ENCODE data around the gene OARD1.

Gene OARD1

GRCh38 chr6:41043151-41043550, 29.0 kb downstream of the OARD1 start:
- Histone ChIP-seq H3K4me3 (IDR thresholded peaks at IDR 0.05; ENCODE audit: insufficient read depth, low read depth, low read length) (no peak overlapping the region), H3K4me2 (no peak overlapping the region), H3K36me3 (ENCODE audit: insufficient read depth) (no peaks in the 10 kb centered on the region), H3K9ac (no peak overlapping the region), H2AFZ (ENCODE audit: low read depth) (no peak overlapping the region), H4K20me1 (ENCODE audit: insufficient read depth) (no peaks in the 10 kb centered on the region), H3K79me2 (ENCODE audit: insufficient read depth, low read depth) (no peaks in the 10 kb centered on the region), H3K4me1 (ENCODE audit: low read depth, poor library complexity, severe bottlenecking) (no peaks in the 10 kb centered on the region), H3K27me3 (ENCODE audit: insufficient read depth, low read depth) (no peaks in the 10 kb centered on the region), H3K27ac (no peak overlapping the region)
- TF ChIP-seq, protein P1, sequence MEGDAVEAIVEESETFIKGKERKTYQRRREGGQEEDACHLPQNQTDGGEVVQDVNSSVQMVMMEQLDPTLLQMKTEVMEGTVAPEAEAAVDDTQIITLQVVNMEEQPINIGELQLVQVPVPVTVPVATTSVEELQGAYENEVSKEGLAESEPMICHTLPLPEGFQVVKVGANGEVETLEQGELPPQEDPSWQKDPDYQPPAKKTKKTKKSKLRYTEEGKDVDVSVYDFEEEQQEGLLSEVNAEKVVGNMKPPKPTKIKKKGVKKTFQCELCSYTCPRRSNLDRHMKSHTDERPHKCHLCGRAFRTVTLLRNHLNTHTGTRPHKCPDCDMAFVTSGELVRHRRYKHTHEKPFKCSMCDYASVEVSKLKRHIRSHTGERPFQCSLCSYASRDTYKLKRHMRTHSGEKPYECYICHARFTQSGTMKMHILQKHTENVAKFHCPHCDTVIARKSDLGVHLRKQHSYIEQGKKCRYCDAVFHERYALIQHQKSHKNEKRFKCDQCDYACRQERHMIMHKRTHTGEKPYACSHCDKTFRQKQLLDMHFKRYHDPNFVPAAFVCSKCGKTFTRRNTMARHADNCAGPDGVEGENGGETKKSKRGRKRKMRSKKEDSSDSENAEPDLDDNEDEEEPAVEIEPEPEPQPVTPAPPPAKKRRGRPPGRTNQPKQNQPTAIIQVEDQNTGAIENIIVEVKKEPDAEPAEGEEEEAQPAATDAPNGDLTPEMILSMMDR (conservative IDR thresholded peaks at IDR 0.05; ENCODE audit: low read depth, low read length): no peak

GRCh38 chr6:41042226-41043055, 29.7 kb downstream of the OARD1 start, which contains the start of gene TSPO2:
Gene TSPO2 (plus strand): TSS chr6:41042467. CDS start chr6:41042986, 519 bp downstream.
- Histone ChIP-seq H3K27ac (no peak within 1 kb of the TSS), H3K9ac (no peak within 1 kb of the TSS), H3K27me3 (ENCODE audit: insufficient read depth, low read depth) (no peaks in the 10 kb centered on the region), H3K4me2 (no peak within 1 kb of the TSS), H3K36me3 (ENCODE audit: insufficient read depth) (no peaks in the 10 kb centered on the region), H3K79me2 (ENCODE audit: insufficient read depth, low read depth) (no peaks in the 10 kb centered on the region), H3K4me3 (IDR thresholded peaks at IDR 0.05; ENCODE audit: insufficient read depth, low read depth, low read length) (no peak within 1 kb of the TSS), H3K4me1 (ENCODE audit: low read depth, poor library complexity, severe bottlenecking) (no peaks in the 10 kb centered on the region), H2AFZ (ENCODE audit: low read depth) (no peak within 1 kb of the TSS), H4K20me1 (ENCODE audit: insufficient read depth) (no peaks in the 10 kb centered on the region)
- TF ChIP-seq, protein P1 (conservative IDR thresholded peaks at IDR 0.05; ENCODE audit: low read depth, low read length): no peak

DNA sequence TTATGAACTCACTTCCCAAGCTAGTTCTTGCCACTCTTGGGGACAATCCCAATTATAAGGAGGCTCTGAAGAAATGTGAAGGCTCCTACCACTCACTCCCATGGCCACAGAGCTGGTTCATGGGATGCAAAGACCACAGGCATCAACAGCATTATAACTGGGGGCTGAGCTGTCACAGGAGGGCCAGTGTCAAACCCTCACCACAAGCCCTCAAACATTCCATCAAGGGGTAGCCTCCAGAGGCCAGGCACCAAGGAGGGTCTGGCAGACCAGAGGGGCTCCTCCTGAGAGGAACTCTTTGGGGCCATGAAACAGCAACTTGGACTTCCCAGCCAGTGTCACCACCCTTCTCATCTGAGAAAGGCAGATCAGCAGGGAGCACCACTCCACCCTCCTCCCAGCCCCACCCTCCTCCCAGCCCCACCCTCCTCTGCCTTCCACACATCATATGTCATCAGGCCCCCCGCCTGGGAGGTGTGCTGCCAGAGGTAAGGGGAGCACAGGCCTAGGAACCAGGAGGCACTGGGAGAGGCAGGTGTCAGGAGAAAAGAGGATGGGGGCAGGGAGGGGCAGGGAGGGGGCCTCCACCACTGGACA, 31.1 kb downstream of the OARD1 start:
- TF ChIP-seq, protein P1 (conservative IDR thresholded peaks at IDR 0.05; ENCODE audit: low read depth, low read length): no peak
- no peak overlapping the region for H3K4me2 ChIP-seq
- H3K36me3 ChIP-seq (ENCODE audit: insufficient read depth): no peaks in the 10 kb centered on the region
- no peaks in the 10 kb centered on the region for H3K79me2 ChIP-seq (ENCODE audit: insufficient read depth, low read depth)
- no peak overlapping the region for H2AFZ ChIP-seq (ENCODE audit: low read depth)
- no peaks in the 10 kb centered on the region for H4K20me1 ChIP-seq (ENCODE audit: insufficient read depth)
- no peaks in the 10 kb centered on the region for H3K4me1 ChIP-seq (ENCODE audit: low read depth, poor library complexity, severe bottlenecking)
- H3K4me3 ChIP-seq (IDR thresholded peaks at IDR 0.05; ENCODE audit: insufficient read depth, low read depth, low read length): no peak overlapping the region
- H3K27ac ChIP-seq: no peak overlapping the region
- H3K27me3 ChIP-seq (ENCODE audit: insufficient read depth, low read depth): no peaks in the 10 kb centered on the region
- no peak overlapping the region for H3K9ac ChIP-seq

DNA sequence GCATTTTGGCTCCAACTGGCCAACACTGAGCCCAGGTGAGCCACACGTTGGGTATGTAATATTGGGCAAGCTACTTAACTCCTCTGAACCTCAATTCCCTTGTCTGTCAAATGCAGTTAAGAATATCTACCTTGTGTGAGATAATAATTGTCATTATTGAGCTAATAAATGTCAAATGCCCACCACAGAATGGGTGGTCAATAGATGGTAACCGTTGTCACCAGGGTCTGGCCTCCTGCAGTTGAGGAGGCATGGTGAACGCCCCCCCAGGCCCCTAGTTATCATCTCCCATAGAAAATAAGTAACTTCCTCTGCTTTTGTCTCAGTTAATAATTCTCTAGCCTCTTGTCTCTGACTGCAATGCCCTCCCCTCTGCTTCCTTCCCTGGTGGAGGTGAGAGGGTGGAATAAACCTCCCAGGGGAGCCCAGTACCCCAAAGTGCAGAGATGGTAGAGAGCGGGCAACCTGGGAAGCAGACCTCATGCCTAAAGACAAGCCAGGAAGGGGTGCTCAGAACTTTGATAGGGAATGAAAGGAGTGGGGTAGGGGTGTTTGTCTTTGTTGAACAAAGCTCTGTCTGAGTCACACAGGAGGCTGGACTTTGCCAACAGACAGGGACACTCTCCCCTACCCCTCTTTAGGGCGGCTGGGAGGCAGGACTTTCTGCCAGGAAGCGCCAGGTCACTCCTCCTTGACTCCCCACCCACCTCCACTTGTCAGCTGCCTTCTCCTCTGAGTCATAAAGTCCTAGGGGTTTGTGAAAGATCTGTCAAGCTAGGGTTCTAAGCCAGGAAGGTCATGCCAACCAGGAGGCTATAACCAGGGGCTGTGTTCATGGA, 31.8 kb downstream of the OARD1 start:
- Histone ChIP-seq H3K27ac (no peak overlapping the region), H3K4me2 (no peak overlapping the region), H3K36me3 (ENCODE audit: insufficient read depth) (no peaks in the 10 kb centered on the region), H3K4me3 (IDR thresholded peaks at IDR 0.05; ENCODE audit: insufficient read depth, low read depth, low read length) (no peak overlapping the region), H3K4me1 (ENCODE audit: low read depth, poor library complexity, severe bottlenecking) (no peaks in the 10 kb centered on the region), H4K20me1 (ENCODE audit: insufficient read depth) (no peaks in the 10 kb centered on the region), H3K79me2 (ENCODE audit: insufficient read depth, low read depth) (no peaks in the 10 kb centered on the region), H3K9ac (no peak overlapping the region), H2AFZ (ENCODE audit: low read depth) (no peak overlapping the region), H3K27me3 (ENCODE audit: insufficient read depth, low read depth) (no peaks in the 10 kb centered on the region)
- TF ChIP-seq, protein P1 (conservative IDR thresholded peaks at IDR 0.05; ENCODE audit: low read depth, low read length): no peak

All from KMS-11 (cell line).